GM13976 (cell line): ENCODE data around the gene RNU11.
A peak's percentile ranks its signal among the peaks of the same experiment; 100 is the strongest.
"Not testable (repeated sequence)": the region's sequence is repeated elsewhere in the genome, so short reads cannot be mapped to it uniquely, and the experiment has no call there.

ENCODE experiments used
- DNase-seq: peaks from one replicate; pipeline ENCODE4 v3.0.0; 2012; ENCODE audit warnings: low spot score
- in situ Hi-C: fragments of 300-500 bp; cut with MboI; formaldehyde crosslinking; loops from one replicate; pipeline ENCODE4 v1.12.0; 2022; ENCODE audit warnings: low sequenced_read_pairs, mixed read lengths, inconsistent platforms; ENCODE audit not compliant: unreplicated experiment
- TF ChIP-seq, protein P1 (sequence below): IDR thresholded peaks from 2 replicates; pipeline ENCODE4 v1.5.1; 2012; ENCODE audit warnings: borderline replicate concordance, mild to moderate bottlenecking; ENCODE audit not compliant: insufficient read depth; ENCODE audit errors: extremely low read depth, missing control alignments, control extremely low read depth

The RNU11 gene

DNA sequence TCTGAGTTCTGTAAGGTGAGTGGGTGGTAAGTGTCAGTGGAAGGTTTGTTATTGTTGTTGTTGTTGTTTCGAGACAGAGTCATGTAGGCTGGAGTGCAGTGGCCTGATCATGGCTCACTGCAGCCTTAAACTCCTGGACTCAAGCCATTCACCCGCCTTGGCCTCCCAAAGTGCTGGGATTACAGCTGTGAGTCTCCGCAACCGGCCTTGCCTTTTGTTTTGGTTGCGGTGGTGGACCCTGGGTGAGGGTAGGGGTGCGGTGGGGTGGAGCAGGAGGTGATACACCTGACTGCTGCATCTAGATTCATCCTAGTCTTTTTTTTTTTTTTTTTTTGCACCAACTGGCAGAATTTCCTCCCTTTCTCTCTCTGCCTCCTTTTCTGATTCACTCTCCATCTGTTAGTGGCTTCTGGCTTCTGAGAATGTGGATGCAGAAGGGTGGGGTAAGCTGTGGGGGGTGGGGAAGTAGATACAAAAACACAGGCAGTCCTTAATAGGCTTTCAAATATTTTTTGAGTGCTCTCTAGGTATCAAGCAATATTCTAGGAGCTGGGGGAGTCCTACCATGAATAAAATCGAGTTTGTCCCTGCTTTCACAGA is 15.6 kb downstream of the RNU11 start:
- TF ChIP-seq, protein P1, sequence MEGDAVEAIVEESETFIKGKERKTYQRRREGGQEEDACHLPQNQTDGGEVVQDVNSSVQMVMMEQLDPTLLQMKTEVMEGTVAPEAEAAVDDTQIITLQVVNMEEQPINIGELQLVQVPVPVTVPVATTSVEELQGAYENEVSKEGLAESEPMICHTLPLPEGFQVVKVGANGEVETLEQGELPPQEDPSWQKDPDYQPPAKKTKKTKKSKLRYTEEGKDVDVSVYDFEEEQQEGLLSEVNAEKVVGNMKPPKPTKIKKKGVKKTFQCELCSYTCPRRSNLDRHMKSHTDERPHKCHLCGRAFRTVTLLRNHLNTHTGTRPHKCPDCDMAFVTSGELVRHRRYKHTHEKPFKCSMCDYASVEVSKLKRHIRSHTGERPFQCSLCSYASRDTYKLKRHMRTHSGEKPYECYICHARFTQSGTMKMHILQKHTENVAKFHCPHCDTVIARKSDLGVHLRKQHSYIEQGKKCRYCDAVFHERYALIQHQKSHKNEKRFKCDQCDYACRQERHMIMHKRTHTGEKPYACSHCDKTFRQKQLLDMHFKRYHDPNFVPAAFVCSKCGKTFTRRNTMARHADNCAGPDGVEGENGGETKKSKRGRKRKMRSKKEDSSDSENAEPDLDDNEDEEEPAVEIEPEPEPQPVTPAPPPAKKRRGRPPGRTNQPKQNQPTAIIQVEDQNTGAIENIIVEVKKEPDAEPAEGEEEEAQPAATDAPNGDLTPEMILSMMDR: no peak
- no peak for DNase-seq
- in situ Hi-C loops: no loop called here

DNA sequence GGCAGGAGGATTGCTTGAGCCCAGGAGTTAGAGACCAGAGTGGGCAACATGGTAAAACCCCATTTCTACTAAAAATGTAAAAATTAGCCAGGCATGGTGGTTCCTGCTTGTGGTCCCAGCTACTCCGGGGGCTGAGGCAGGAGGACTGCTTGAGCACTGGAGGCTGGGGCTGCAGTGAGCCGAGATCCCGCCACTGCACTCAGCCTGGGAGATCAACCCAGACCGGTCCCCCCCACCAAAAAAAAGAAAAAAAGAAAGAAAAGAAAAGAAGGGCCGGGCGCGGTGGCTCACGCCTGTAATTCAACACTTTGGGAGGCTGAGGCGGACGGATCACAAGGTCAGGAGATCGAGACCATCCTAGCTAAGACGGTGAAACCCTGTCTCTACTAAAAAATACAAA is 18.4 kb downstream of the RNU11 start:
- in situ Hi-C loops: no loop called here
- TF ChIP-seq, protein P1: no peak
- no peak for DNase-seq

DNA sequence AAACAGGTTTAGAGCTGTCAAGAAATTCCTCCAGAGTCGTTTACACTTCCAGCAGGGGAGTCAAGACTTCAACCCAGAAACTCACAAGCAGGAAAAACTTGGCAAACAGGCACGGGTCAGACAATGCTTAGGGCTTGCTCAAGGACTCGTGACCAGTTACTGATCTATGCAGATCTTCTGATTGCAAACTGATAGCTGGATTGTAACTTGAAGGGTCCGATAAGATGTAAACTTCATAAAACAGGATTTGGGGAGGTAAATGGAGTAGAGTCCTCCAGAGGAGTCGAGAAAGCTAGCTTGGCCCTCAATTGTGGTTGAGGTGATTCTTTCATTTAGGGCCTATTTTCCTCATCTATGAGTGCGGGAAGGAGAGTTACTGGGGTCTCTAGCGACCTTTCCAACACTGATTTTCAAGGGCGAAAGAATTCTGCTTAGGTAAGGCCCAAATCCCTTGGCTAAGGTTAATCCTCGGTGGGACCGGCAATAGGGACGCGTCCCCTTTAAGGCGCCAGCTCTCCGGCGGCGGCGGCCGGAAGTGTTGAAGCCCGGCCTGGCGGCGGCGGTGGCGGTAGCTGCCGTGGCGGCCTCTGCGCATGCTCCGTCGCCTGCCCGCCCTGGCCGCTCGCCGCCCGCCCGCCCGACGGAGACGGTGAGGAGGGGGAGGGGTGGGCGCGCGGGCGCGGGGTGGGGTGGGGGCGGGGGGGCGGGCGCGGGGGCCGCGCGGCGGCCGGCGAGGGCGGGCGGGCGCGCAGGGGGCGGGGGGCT is 20.0 kb downstream of the RNU11 start, which contains the start of gene GMEB1:
GMEB1 (plus strand) TSS at position 594 of the 765 bp plus-strand sequence. CDS start 14,829 bp downstream, outside the sequence.
- TF ChIP-seq, protein P1: no peak

DNA sequence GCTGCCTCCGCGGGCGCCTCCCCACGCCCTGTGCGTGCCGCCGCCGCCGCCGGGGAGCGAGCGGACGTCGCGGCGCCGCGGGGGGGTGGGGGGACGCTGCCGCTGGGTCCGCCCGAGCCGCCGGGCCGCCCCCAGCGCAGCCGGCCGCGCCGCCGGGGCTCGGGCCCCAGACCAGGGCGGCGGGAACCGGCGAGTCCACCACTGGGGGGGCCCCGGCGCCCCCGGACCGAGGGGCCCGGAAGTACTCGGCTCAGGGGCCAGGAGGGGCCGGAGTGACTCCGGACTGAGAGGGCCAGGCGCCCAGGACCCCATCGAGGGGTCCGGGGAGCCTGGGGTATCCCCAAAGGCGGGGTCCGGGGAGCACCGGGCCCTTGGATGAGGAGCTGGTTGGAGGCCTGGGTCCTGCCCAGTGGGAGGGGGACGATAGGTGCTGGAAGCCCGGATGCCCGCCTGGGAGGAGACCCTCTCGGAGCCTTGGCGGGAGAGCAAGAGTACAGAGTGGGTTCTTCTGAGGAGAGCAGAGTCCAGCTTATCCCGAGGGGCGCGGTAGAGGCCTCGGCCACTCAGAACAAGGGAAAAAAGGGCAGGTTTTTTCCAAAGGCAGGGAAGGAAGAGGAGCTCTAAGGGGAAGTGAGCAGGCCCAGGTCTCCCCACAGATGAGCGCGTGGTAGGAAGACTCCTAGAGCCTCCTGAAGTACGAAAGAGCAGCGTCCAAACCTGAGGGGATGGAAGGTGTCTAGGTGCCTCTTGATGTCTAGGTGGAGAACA is 20.7 kb downstream of the RNU11 start:
- TF ChIP-seq, protein P1: no peak
- in situ Hi-C loops: no loop called here
- peak; percentile 92 for DNase-seq

More for the DNA sequence above, 20.0 kb downstream of the RNU11 start, which contains the start of gene GMEB1:
- in situ Hi-C loops: no loop called here
- DNase-seq: peak; percentile 97

DNA sequence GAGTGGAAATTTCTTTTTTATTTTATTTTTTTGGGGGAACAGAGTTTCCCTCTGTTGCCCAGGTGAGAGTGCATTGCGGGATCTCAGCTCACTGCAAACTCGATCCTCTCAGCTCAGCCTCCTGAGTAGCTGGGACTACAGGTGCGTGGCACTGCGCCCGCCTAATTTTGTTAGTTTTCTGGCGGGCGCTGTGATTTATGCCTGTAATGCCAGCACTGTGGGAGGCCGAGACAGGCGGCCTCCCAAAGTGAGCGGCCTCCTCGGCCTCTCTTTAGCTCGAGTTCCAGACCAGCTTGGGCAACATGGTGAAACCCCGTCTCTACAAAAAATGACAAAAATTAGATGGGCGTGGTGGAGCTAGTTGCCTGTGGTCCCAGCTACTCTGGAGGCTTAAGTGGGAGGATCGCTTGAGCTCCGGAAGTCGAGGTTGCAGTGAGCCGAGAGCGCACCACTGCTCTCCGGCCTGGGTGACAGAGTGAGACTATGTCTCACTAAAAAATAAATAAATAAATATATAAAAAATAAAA is 22.9 kb downstream of the RNU11 start:
- in situ Hi-C loops: no loop called here
- DNase-seq: no peak
- TF ChIP-seq, protein P1: no peak

DNA sequence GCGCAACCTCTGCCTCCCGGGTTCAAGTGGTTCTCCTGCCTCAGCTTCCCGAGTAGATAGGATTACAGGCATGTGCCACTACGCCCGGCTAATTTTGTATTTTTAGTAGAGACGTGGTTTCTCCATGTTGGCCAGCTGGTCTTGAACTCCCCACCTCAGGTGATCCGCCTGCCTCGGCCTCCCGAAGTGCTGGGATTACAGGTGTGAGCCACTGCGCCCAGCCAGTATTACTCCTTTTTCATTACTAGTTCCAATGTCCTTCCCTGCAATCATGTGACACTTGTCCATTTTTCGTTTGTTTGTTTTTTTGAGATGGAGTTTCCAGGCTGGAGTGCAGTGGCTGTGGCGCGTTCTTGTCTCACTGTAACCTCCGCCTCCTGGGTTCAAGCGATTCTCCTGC is 24.6 kb downstream of the RNU11 start:
- DNase-seq, in situ Hi-C loops: not testable (repeated sequence)
